SU-DHL-6 (cell line): Measurements from ENCODE around the gene SLC25A45.
A peak's percentile ranks its signal among the peaks of the same experiment; 100 is the strongest.

ENCODE experiments used
- H2AFZ ChIP-seq: fragments of 200-600 bp; sonication (generic); 2 replicates; pipeline ENCODE4 v1.6.1; 2014; ENCODE audit warnings: low read depth, mild to moderate bottlenecking, moderate library complexity, mixed read lengths, antibody characterized with exemption, low read length; ENCODE audit not compliant: severe bottlenecking
- H3F3A ChIP-seq: fragments of 200-600 bp; shearing (Covaris generic); 2 replicates; pipeline ENCODE4 v1.6.0; 2016; ENCODE audit warnings: antibody characterized with exemption, mild to moderate bottlenecking; ENCODE audit not compliant: insufficient read depth
- H3K27ac ChIP-seq: fragments of 200-600 bp; sonication (generic); 2 replicates; pipeline ENCODE4 v1.5.1; 2016; ENCODE audit warnings: low read depth, mild to moderate bottlenecking, low read length, moderate library complexity, mixed read lengths
- H3K27me3 ChIP-seq: fragments of 200-600 bp; sonication (generic), shearing (Covaris generic); 2 replicates; pipeline ENCODE4 v1.6.0; 2014; ENCODE audit warnings: mild to moderate bottlenecking, low read length
- H3K36me3 ChIP-seq: fragments of 200-600 bp; sonication (generic); 2 replicates; pipeline ENCODE4 v1.6.1; 2014; ENCODE audit warnings: mild to moderate bottlenecking, low read length, mixed read lengths
- H3K4me2 ChIP-seq: fragments of 300-600, 200-600 bp; shearing (Covaris generic), sonication (generic); 2 replicates; pipeline ENCODE4 v1.6.0; 2014; ENCODE audit warnings: low read length, low read depth, mild to moderate bottlenecking; ENCODE audit not compliant: poor library complexity, severe bottlenecking
- H3K4me3 ChIP-seq: fragments of 200-600 bp; sonication (generic); 2 replicates; pipeline ENCODE4 v1.5.1; 2014; ENCODE audit warnings: antibody characterized with exemption, low read length, mild to moderate bottlenecking, mixed read lengths; ENCODE audit not compliant: insufficient read depth, poor library complexity, severe bottlenecking
- H3K79me2 ChIP-seq: fragments of 200-600 bp; sonication (generic); 2 replicates; pipeline ENCODE4 v1.6.1; 2014; ENCODE audit warnings: mild to moderate bottlenecking, low read length, moderate library complexity; ENCODE audit not compliant: insufficient read depth
- H3K9ac ChIP-seq: fragments of 200-600 bp; sonication (generic); 2 replicates; pipeline ENCODE4 v1.7.0; 2014; ENCODE audit warnings: mild to moderate bottlenecking, low read length
- H3K9me2 ChIP-seq: fragments of 200-600 bp; sonication (generic); replicated peaks from 2 replicates; pipeline ENCODE4 v1.6.1; 2014; ENCODE audit warnings: low read length; ENCODE audit not compliant: insufficient read depth
- H3K9me3 ChIP-seq: fragments of 200-600 bp; sonication (generic); 2 replicates; pipeline ENCODE4 v1.6.1; 2014; ENCODE audit warnings: low read length, mixed read lengths; ENCODE audit not compliant: insufficient read depth
- H4K20me1 ChIP-seq: fragments of 200-600 bp; sonication (generic); 2 replicates; pipeline ENCODE4 v1.6.1; 2014; ENCODE audit warnings: low read depth, mild to moderate bottlenecking, antibody characterized with exemption, low read length, moderate library complexity, mixed read lengths
- EZH2phosphoT487 ChIP-seq: fragments of 200-600 bp; sonication (generic), shearing (Covaris generic); conservative IDR thresholded peaks from 2 replicates; pipeline ENCODE4 v1.6.1; 2018; ENCODE audit warnings: mild to moderate bottlenecking, antibody characterized with exemption, low read length, moderate library complexity, mixed read lengths
- TF ChIP-seq, protein P1 (sequence below): fragments of 200-600 bp; sonication (generic); IDR thresholded peaks from one replicate; pipeline ENCODE4 v1.5.1; 2017; ENCODE audit warnings: antibody characterized with exemption, mild to moderate bottlenecking, low read length, moderate library complexity; ENCODE audit not compliant: insufficient read depth, poor library complexity, severe bottlenecking

The SLC25A45 gene

GRCh38 chr11:65420506-65420905 lies 38.1 kb upstream of the SLC25A45 start:
- no peaks in the 10 kb centered on the region for H4K20me1 ChIP-seq
- peak overlapping the region; percentile 99 for H3K9ac ChIP-seq
- H3F3A ChIP-seq: peaks cover 80% of the 10 kb centered on the region
- no peak overlapping the region for H2AFZ ChIP-seq
- peak overlapping the region; percentile 10 for H3K4me3 ChIP-seq
- no peaks in the 10 kb centered on the region for H3K9me2 ChIP-seq
- H3K79me2 ChIP-seq: peaks cover 39% of the 10 kb centered on the region
- TF ChIP-seq EZH2phosphoT487: no peak
- TF ChIP-seq, protein P1, sequence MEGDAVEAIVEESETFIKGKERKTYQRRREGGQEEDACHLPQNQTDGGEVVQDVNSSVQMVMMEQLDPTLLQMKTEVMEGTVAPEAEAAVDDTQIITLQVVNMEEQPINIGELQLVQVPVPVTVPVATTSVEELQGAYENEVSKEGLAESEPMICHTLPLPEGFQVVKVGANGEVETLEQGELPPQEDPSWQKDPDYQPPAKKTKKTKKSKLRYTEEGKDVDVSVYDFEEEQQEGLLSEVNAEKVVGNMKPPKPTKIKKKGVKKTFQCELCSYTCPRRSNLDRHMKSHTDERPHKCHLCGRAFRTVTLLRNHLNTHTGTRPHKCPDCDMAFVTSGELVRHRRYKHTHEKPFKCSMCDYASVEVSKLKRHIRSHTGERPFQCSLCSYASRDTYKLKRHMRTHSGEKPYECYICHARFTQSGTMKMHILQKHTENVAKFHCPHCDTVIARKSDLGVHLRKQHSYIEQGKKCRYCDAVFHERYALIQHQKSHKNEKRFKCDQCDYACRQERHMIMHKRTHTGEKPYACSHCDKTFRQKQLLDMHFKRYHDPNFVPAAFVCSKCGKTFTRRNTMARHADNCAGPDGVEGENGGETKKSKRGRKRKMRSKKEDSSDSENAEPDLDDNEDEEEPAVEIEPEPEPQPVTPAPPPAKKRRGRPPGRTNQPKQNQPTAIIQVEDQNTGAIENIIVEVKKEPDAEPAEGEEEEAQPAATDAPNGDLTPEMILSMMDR: no peak
- no peaks in the 10 kb centered on the region for H3K9me3 ChIP-seq
- H3K36me3 ChIP-seq: peaks cover 2% of the 10 kb centered on the region; the same call in 1 of the 2 replicates
- H3K27me3 ChIP-seq: no peaks in the 10 kb centered on the region
- peak overlapping the region; percentile 98 for H3K27ac ChIP-seq
- H3K4me2 ChIP-seq: peak overlapping the region; percentile 98

GRCh38 chr11:65419772-65420481 lies 37.5 kb upstream of the SLC25A45 start:
- Histone ChIP-seq H3K27me3 (no peaks in the 10 kb centered on the region), H3K36me3 (no peaks in the 10 kb centered on the region), H3K4me2 (peak overlapping the region; percentile 98), H3F3A (peaks cover 75% of the 10 kb centered on the region), H2AFZ (no peak overlapping the region), H3K9me2 (no peaks in the 10 kb centered on the region), H3K4me3 (peak overlapping the region; percentile 47), H3K9me3 (no peaks in the 10 kb centered on the region), H3K79me2 (peaks cover 33% of the 10 kb centered on the region), H3K9ac (peak overlapping the region; percentile 99), H4K20me1 (no peaks in the 10 kb centered on the region), H3K27ac (peak overlapping the region; percentile 98)
- no peak for TF ChIP-seq EZH2phosphoT487
- TF ChIP-seq, protein P1: no peak

GRCh38 chr11:65419460-65419771 lies 37.0 kb upstream of the SLC25A45 start:
- H4K20me1 ChIP-seq: no peaks in the 10 kb centered on the region
- peaks cover 70% of the 10 kb centered on the region for H3F3A ChIP-seq
- H3K4me3 ChIP-seq: peak overlapping the region; percentile 47
- peak overlapping the region; percentile 98 for H3K4me2 ChIP-seq
- no peak overlapping the region for H2AFZ ChIP-seq
- H3K79me2 ChIP-seq: peaks cover 28% of the 10 kb centered on the region
- H3K27me3 ChIP-seq: no peaks in the 10 kb centered on the region
- H3K27ac ChIP-seq: peak overlapping the region; percentile 98
- H3K36me3 ChIP-seq: no peaks in the 10 kb centered on the region
- TF ChIP-seq EZH2phosphoT487: no peak
- TF ChIP-seq, protein P1: no peak
- no peaks in the 10 kb centered on the region for H3K9me2 ChIP-seq
- H3K9ac ChIP-seq: peak overlapping the region; percentile 99
- no peaks in the 10 kb centered on the region for H3K9me3 ChIP-seq
